GM12873 (cell line): ENCODE data around the gene MARVELD2.

Experiments
- CTCF ChIP-seq: IDR thresholded peaks from 2 replicates; pipeline ENCODE4 v1.5.1; 2012; ENCODE audit warnings: low read depth, mild to moderate bottlenecking, moderate library complexity, low read length, control low read depth; ENCODE audit not compliant: insufficient read depth; ENCODE audit errors: missing control alignments

Gene MARVELD2

DNA sequence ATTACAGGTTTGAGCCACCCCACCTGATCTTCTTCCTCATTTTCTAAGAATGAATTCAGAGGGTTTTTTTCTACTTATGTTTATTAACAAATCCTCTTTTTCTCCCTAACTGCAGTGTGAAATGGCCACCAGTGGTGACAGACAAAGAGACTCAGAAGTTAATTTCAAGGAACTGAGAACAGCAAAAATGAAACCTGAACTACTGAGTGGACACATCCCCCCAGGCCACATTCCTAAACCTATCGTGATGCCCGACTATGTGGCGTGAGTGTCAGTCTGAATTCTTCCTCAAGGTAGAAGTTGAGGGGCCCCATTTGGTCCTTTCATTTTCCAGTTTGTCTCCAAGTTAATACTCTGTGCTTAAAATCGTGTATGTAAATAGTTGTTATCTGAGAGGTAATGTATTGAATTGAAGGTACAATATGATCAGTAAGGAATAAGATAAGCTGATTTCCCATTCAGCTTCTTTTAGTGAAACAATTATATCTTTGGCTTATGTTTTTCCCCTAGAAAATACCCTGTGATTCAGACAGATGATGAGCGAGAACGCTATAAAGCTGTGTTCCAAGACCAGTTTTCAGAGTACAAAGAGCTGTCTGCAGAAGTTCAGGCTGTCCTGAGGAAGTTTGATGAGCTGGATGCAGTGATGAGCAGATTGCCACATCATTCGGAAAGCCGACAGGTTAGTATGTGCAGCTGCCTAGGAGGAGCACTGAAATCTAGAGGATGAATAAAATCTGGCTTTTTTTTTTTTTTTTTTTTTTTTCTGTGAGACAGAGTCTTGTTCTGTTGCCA is 17.7 kb downstream of the MARVELD2 start:
- no peak for TF ChIP-seq CTCF

GRCh38 chr5:69444127-69444754 is 29.3 kb downstream of the MARVELD2 start:
- TF ChIP-seq CTCF: no peak

GRCh38 chr5:69449511-69449910 is 34.6 kb downstream of the MARVELD2 start:
- TF ChIP-seq CTCF: no peak

- no peak for TF ChIP-seq CTCF
These were observed 35.2 kb downstream of the MARVELD2 start for GRCh38 chr5:69450116-69450515.

DNA sequence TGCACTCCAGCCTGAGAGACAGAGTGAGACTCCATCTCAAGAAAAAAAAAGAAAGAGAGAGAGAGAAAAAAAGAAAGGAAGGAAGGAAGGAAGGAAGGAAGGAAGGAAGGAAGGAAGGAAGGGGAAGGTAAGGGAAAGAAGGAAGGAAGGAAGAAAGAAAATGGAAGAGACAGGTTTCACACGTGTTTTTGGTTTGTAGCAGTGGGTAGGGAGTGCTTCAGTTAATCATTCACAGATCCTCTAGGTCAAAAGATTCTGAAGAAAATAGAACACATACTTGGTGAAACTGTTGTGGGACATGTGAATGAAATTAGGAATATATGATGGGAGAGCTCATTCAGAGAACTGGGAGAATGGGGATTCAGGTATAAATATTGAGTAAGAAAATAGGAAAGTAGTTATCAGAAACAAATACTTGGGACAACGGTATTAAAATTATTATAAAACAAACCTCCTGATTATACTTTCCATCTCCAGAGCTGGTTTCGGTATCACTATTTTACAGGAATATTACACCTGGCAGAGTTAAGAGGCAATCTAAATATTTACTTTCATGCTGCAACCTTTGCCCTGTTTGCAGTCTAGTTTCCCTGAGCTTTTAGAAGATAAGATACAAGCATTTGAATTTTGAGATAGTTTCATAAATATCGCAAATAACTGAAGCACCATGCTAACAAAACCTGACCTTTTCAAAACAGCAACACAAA is 37.2 kb downstream of the MARVELD2 start:
- no peak for TF ChIP-seq CTCF

GRCh38 chr5:69454460-69455249 is 39.7 kb downstream of the MARVELD2 start:
- no peak for TF ChIP-seq CTCF
